Measurements from ENCODE around the gene TMEM236. TPM values are rescaled to one million over a fixed set of nuclear protein-coding genes. Genes with fewer than 3 reads are reported as not detected.
"Not testable (repeated sequence)": the region's sequence is repeated elsewhere in the genome, so short reads cannot be mapped to it uniquely, and the experiment has no call there.

The TMEM236 gene
- total RNA-seq, 4 donors from 2014 or later = 0.08 to 0.95 (median 0.55) TPM

DNA sequence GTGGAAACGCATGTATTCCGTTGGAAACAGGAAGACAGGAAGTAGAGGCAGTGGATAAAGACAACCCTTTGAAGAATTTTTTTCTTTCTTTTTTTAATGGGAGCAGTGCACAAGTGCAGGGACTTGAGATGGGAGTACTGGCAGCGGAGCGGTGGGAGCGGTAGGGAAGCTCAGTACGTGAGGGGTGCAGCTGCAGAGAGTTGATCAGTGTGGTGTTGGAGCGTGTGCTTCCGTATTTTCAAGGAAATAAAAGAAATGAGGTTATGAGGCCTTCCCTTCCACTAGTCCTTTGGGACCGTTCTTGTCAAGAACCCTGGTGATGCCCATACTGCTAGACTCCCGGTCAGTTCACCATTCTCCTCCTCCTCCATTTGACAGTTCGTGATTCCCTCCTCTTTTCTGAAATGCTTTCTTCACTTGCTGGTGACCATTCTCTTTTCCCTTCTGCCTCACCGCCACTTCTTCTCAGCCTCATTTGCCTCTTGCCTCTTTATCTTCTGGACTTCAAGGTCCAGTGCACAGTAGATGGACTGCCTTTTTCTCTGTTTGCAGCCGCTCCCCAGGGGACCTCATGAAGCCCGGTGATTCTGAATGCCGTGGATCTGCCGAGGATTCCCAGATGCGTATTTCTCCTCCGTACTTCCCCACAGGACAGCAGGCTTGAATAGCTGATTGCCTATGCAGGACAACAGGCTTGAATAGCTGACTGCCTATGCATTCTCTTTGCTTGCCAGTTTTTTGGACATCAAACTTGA, 39.1 kb upstream of the TMEM236 start:
- no peak for TF ChIP-seq POLR2A (IDR thresholded peaks at IDR 0.05)
- no peak for TF ChIP-seq CTCF (IDR thresholded peaks at IDR 0.05)
- H3K4me3 ChIP-seq (ENCODE audit: low read depth, poor library complexity, severe bottlenecking) = no peak overlapping the region
- no peak for DNase-seq (ENCODE audit: low spot score in 2 of 2)
- WGBS, 2 donors = 78 to 84% methylated on average over 18 of the region's 18 CpGs
- intact Hi-C loops (cut with DNase I; ENCODE audit: low total_unique reads) = no loop called here

GRCh38 chr10:17713758-17714157, 38.2 kb upstream of the TMEM236 start:
- H3K4me3 ChIP-seq (ENCODE audit: low read depth, poor library complexity, severe bottlenecking) = no peak overlapping the region
- TF ChIP-seq CTCF (IDR thresholded peaks at IDR 0.05) (no peak), POLR2A (IDR thresholded peaks at IDR 0.05) (no peak)
- DNase-seq (ENCODE audit: low spot score in 2 of 2) = no peak
- intact Hi-C loops (cut with DNase I; ENCODE audit: low total_unique reads) = no loop called here
- 92 to 96% methylated on average over 10 of the region's 10 CpGs for WGBS, 2 donors

GRCh38 chr10:17716161-17716560, 35.8 kb upstream of the TMEM236 start:
- no peak for TF ChIP-seq POLR2A (IDR thresholded peaks at IDR 0.05)
- 96% methylated on average over 4 of the region's 4 CpGs for WGBS, 2 donors
- no peak overlapping the region for H3K4me3 ChIP-seq (ENCODE audit: low read depth, poor library complexity, severe bottlenecking)
- no peak for DNase-seq (ENCODE audit: low spot score in 2 of 2)
- intact Hi-C loops (cut with DNase I; ENCODE audit: low total_unique reads) = no loop called here

- intact Hi-C loops (cut with DNase I; ENCODE audit: low total_unique reads); H3K4me3 ChIP-seq (ENCODE audit: low read depth, poor library complexity, severe bottlenecking); DNase-seq (ENCODE audit: low spot score in 2 of 2): not testable (repeated sequence)
- 90 to 92% methylated on average over 24 of the region's 25 CpGs for WGBS, 2 donors
Observed at GRCh38 chr10:17722317-17723014, 29.5 kb upstream of the TMEM236 start.

DNA sequence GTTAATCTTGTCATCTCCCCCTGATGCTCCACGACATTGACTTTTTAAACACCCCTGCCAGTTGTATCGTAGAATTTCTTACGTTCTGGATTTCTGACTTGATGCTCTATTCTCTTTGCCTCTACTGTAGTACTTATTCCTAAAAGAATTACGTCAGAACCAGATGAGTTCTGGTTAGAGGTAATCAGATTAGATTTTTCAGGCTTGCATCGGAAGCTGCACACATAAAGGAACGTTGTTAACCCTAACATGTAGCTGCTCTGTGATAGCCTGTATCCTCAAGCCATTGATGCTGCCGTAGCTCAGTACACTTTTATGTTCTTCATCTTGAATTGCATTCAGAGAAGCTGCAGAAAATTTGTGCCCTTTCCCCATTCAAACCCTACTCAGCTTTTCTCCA, 26.3 kb upstream of the TMEM236 start:
- intact Hi-C loops (cut with DNase I; ENCODE audit: low total_unique reads) = no loop called here
- 81 to 84% methylated on average over 7 of the region's 7 CpGs for whole genome bisulfite sequencing, 2 donors
- no peak for TF ChIP-seq CTCF (IDR thresholded peaks at IDR 0.05)
- no peak for TF ChIP-seq POLR2A (IDR thresholded peaks at IDR 0.05)
- H3K4me3 ChIP-seq (ENCODE audit: low read depth, poor library complexity, severe bottlenecking) = no peak overlapping the region
- no peak for DNase-seq (ENCODE audit: low spot score in 2 of 2)

GRCh38 chr10:17729630-17730029, 22.4 kb upstream of the TMEM236 start:
- WGBS, 2 donors = 67 to 79% methylated on average over 6 of the region's 6 CpGs
- TF ChIP-seq CTCF (IDR thresholded peaks at IDR 0.05) = no peak
- intact Hi-C loops (cut with DNase I; ENCODE audit: low total_unique reads) = loop anchor here (10.0 kb wide), 1 partner anchor 125 kb away; no protein-coding TSS in a partner anchor
- no peak overlapping the region for H3K4me3 ChIP-seq (ENCODE audit: low read depth, poor library complexity, severe bottlenecking)
- no peak for DNase-seq (ENCODE audit: low spot score in 2 of 2)

All from lower leg skin (tissue), 4 donors.